Loucy (cell line): ENCODE measurements around the gene TMEM107.

ENCODE experiments used
- H2AFZ ChIP-seq: fragments of 200-600 bp; sonication (generic); 2 replicates; pipeline ENCODE4 v1.6.0; 2016; ENCODE audit warnings: antibody characterized with exemption, mild to moderate bottlenecking, low read length, moderate library complexity
- H3F3A ChIP-seq: fragments of 200-600 bp; 2 replicates; pipeline ENCODE4 v1.6.0; 2016; ENCODE audit warnings: antibody characterized with exemption, low read depth, mild to moderate bottlenecking
- H3K27me3 ChIP-seq: fragments of 200-600 bp; sonication (generic); 2 replicates; pipeline ENCODE4 v1.6.1; 2014; ENCODE audit warnings: low read length, mild to moderate bottlenecking; ENCODE audit not compliant: insufficient read depth, poor library complexity, severe bottlenecking
- H3K36me3 ChIP-seq: fragments of 200-600 bp; sonication (generic); 2 replicates; pipeline ENCODE4 v1.6.1; 2016; ENCODE audit warnings: low read length; ENCODE audit not compliant: insufficient read depth
- H3K4me1 ChIP-seq: fragments of 200-600 bp; sonication (generic); 2 replicates; pipeline ENCODE4 v1.5.1; 2014; ENCODE audit warnings: low read length, mild to moderate bottlenecking; ENCODE audit not compliant: insufficient read depth, poor library complexity, severe bottlenecking
- H3K4me2 ChIP-seq: fragments of 200-600 bp; sonication (generic); 2 replicates; pipeline ENCODE4 v1.6.0; 2014; ENCODE audit warnings: antibody characterized with exemption, low read length, low read depth, mild to moderate bottlenecking; ENCODE audit not compliant: poor library complexity, severe bottlenecking
- H3K4me3 ChIP-seq: fragments of 200-600 bp; sonication (generic); 2 replicates; pipeline ENCODE4 v1.5.1; 2014; ENCODE audit warnings: low read length, mild to moderate bottlenecking, mixed read lengths; ENCODE audit not compliant: poor library complexity, severe bottlenecking
- H3K79me2 ChIP-seq: fragments of 200-600 bp; sonication (generic); 2 replicates; pipeline ENCODE4 v1.6.1; 2014; ENCODE audit warnings: low read length; ENCODE audit not compliant: insufficient read depth
- H3K9ac ChIP-seq: fragments of 200-600 bp; sonication (generic); 2 replicates; pipeline ENCODE4 v1.6.0; 2014; ENCODE audit warnings: mild to moderate bottlenecking, low read depth, low read length, moderate library complexity; ENCODE audit not compliant: poor library complexity, severe bottlenecking
- H3K9me2 ChIP-seq: fragments of 200-600 bp; sonication (generic); replicated peaks from 2 replicates; pipeline ENCODE4 v1.6.1; 2016; ENCODE audit warnings: low read depth, low read length, mixed read lengths
- H3K9me3 ChIP-seq: fragments of 200-600 bp; sonication (generic); 2 replicates; pipeline ENCODE4 v1.6.1; 2014; ENCODE audit warnings: mild to moderate bottlenecking, antibody characterized with exemption, low read length, low read depth; ENCODE audit not compliant: insufficient read depth
- H4K20me1 ChIP-seq: fragments of 200-600 bp; sonication (generic); 2 replicates; pipeline ENCODE4 v1.6.0; 2014; ENCODE audit warnings: antibody characterized with exemption, low read length, mild to moderate bottlenecking; ENCODE audit not compliant: insufficient read depth, poor library complexity, severe bottlenecking
- EZH2phosphoT487 ChIP-seq: fragments of 200-600 bp; IDR thresholded peaks from 2 replicates; pipeline ENCODE4 v1.6.1; 2018; ENCODE audit warnings: antibody characterized with exemption, mild to moderate bottlenecking, moderate library complexity, borderline replicate concordance
- TF ChIP-seq, protein P1 (sequence below): fragments of 200-600 bp; sonication (generic); conservative IDR thresholded peaks from 2 replicates; pipeline ENCODE4 v1.5.1; 2014; ENCODE audit warnings: mild to moderate bottlenecking, antibody characterized with exemption, low read length

The TMEM107 gene

DNA sequence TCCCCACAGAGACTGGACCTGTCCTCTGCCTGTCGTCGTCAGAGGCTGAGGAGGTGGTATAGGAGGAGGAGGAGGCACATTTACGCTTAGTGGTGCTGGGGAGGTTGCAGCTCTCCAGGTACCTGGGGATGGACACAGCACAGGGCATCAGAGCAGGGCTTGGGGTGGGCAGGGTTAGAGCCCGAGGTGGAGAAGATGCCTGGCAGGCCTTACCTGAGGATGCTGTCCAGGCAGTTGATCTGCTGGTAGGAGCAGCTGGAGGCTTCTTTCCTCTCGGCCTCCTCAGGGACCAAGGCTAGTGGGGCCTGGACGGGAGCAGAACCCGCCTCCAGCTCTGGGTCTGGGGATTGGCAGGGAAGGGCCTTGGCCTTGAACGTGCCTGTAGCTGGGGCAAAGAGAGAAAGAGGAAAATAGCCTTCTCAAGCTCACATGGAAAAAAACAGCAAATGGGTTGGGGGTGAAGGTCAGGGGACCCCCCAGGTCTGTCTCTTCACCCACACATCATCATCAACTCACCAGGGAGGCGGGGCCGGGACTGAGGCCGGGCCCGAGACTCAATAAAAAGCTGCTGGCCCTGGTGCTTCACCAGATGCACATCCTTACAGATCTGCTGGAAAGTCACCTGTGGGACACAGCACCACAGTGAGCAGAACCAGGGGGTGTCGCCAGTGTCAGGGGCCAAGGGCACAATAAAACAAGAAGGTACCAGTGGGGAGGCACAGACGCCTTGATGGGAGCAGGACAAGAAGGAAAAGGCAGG is 29.6 kb downstream of the TMEM107 start:
- no peaks in the 10 kb centered on the region for H3K9me3 ChIP-seq
- H4K20me1 ChIP-seq: peaks cover 12% of the 10 kb centered on the region
- H3F3A ChIP-seq: no peaks in the 10 kb centered on the region
- TF ChIP-seq EZH2phosphoT487: no peak
- TF ChIP-seq, protein P1, sequence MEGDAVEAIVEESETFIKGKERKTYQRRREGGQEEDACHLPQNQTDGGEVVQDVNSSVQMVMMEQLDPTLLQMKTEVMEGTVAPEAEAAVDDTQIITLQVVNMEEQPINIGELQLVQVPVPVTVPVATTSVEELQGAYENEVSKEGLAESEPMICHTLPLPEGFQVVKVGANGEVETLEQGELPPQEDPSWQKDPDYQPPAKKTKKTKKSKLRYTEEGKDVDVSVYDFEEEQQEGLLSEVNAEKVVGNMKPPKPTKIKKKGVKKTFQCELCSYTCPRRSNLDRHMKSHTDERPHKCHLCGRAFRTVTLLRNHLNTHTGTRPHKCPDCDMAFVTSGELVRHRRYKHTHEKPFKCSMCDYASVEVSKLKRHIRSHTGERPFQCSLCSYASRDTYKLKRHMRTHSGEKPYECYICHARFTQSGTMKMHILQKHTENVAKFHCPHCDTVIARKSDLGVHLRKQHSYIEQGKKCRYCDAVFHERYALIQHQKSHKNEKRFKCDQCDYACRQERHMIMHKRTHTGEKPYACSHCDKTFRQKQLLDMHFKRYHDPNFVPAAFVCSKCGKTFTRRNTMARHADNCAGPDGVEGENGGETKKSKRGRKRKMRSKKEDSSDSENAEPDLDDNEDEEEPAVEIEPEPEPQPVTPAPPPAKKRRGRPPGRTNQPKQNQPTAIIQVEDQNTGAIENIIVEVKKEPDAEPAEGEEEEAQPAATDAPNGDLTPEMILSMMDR: no peak
- H3K36me3 ChIP-seq: peaks cover 35% of the 10 kb centered on the region; the same call in 1 of the 2 replicates
- H2AFZ ChIP-seq: no peak overlapping the region
- H3K79me2 ChIP-seq: peaks cover 11% of the 10 kb centered on the region; the same call in 1 of the 2 replicates
- H3K9me2 ChIP-seq: no peaks in the 10 kb centered on the region
- no peak overlapping the region for H3K4me2 ChIP-seq
- no peak overlapping the region for H3K9ac ChIP-seq
- no peaks in the 10 kb centered on the region for H3K27me3 ChIP-seq
- peaks cover 10% of the 10 kb centered on the region for H3K4me1 ChIP-seq
- H3K4me3 ChIP-seq: no peak overlapping the region

DNA sequence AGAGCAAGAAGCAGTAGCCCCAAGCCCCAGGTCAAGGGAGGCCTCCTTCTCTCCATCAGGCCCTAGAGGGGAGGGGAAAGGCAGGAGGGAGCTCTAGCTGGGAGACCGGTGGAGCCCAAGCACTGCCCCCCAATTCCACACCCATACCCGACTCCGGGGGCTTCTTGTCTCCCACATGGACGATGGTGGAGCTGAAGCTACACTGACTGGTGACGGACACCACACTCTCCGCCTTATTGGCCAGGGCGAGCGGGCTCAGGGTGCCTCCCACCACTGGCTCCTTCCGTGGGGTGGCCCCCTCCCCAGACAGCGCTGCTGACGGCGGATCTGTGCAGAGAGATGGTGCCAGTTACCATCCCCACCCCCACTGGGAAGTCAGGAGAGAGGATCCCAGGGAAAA is 30.4 kb downstream of the TMEM107 start:
- H3K4me2 ChIP-seq: no peak overlapping the region
- peaks cover 6% of the 10 kb centered on the region for H3K4me1 ChIP-seq
- no peak overlapping the region for H3K9ac ChIP-seq
- no peak overlapping the region for H3K4me3 ChIP-seq
- peaks cover 8% of the 10 kb centered on the region for H4K20me1 ChIP-seq
- no peaks in the 10 kb centered on the region for H3K9me3 ChIP-seq
- H3F3A ChIP-seq: no peaks in the 10 kb centered on the region
- TF ChIP-seq, protein P1: no peak
- no peak for TF ChIP-seq EZH2phosphoT487
- H3K9me2 ChIP-seq: no peaks in the 10 kb centered on the region
- peaks cover 41% of the 10 kb centered on the region; the same call in 1 of the 2 replicates for H3K36me3 ChIP-seq
- no peaks in the 10 kb centered on the region for H3K27me3 ChIP-seq
- H3K79me2 ChIP-seq: peaks cover 9% of the 10 kb centered on the region; the same call in 1 of the 2 replicates
- H2AFZ ChIP-seq: no peak overlapping the region

DNA sequence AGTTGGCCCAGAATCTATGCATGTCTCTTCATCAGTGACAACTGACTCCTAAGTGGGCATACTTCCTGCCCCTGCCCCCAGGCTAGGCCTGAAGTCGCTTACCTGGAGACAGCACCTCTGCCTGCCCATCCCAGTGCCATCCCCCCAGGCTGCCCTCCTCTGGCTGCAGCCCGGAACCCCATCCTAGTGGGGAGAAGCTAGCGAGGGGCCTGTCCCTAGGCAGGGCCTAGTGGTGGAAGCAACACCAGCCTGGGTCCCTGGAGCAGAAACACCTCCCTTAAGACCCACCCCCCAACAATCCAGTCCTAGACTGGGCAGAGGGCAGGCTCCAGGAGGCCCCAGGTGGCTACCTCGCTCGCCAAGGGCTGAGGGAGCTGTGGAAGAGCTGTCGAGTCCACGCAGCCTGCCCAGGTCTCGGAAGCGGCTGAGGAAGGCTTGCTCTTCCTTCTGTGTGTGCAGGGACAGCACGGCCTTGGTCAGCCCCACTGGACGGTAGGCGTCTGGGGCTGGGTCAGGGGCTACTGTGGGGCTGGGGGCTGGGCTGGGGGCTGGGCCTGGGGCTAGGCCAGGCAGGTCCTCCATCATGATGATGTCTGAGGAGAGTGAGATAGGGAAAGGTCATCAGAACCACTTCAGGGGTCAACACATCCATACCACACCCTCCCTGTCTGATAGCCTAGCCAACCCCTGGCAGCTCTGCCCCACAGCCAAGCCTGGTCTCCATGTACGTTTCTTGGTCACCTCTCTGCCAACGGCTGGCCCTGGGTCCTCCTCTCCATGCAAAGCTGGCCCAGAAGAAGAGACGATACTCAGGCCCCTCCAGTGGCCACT is 31.6 kb downstream of the TMEM107 start:
- H4K20me1 ChIP-seq: no peaks in the 10 kb centered on the region
- no peak overlapping the region for H3K9ac ChIP-seq
- no peaks in the 10 kb centered on the region for H3K9me2 ChIP-seq
- no peaks in the 10 kb centered on the region for H3K79me2 ChIP-seq
- H3K9me3 ChIP-seq: no peaks in the 10 kb centered on the region
- TF ChIP-seq EZH2phosphoT487: no peak
- TF ChIP-seq, protein P1: no peak
- H2AFZ ChIP-seq: no peak overlapping the region
- H3K4me1 ChIP-seq: peaks cover 3% of the 10 kb centered on the region
- H3F3A ChIP-seq: no peaks in the 10 kb centered on the region; the same call in 1 of the 2 replicates
- no peak overlapping the region for H3K4me2 ChIP-seq
- H3K36me3 ChIP-seq: peaks cover 39% of the 10 kb centered on the region; the same call in 1 of the 2 replicates
- H3K4me3 ChIP-seq: no peak overlapping the region
- no peaks in the 10 kb centered on the region for H3K27me3 ChIP-seq
